ENCODE results near the gene ABLIM1. TPM values are rescaled to one million over a fixed set of nuclear protein-coding genes. Genes with fewer than 3 reads are reported as not detected.
A peak's percentile ranks its signal among the peaks of the same experiment; 100 is the strongest.

ABLIM1 gene
- polyA plus RNA-seq, 4 donors = 25.7 to 59.8 (median 36.8) TPM

- Histone ChIP-seq H3K4me3 (ENCODE audit: low read depth in 1 of 3, low read length in 3 of 3) (no peak overlapping the region), H3K27me3 (ENCODE audit: control insufficient read depth in 3 of 3, insufficient read depth in 3 of 3, low read length in 3 of 3) (no peaks in the 10 kb centered on the region), H3K9me3 (ENCODE audit: control insufficient read depth in 2 of 2, insufficient read depth in 1 of 2, low read depth in 1 of 2, low read length in 1 of 2) (peaks cover 0 to 4% of the 10 kb centered on the region in 2 donors), H3K27ac (ENCODE audit: low read depth in 1 of 3, low read length in 2 of 3) (peak overlapping the region; percentile 71 to 92 (median 73)), H3K4me1 (ENCODE audit: control insufficient read depth in 3 of 3, insufficient read depth in 2 of 3, low read depth in 1 of 3, low read length in 2 of 3) (peaks cover 12 to 27% (median 25%) of the 10 kb centered on the region in 3 donors), H3K36me3 (ENCODE audit: control insufficient read depth in 3 of 3, insufficient read depth in 2 of 3, low read depth in 1 of 3, low read length in 3 of 3) (peaks cover 0 to 6% (median 0%) of the 10 kb centered on the region in 3 donors)
- WGBS, 3 donors = 16 to 33% (median 33%) methylated on average over 4 of the region's 4 CpGs
- FAIRE-seq (no peak), DNase-seq (peak; percentile 59 to 81)
Measured at GRCh38 chr10:114520453-114520852, 137.6 kb downstream of the ABLIM1 start.

- Histone ChIP-seq H3K4me1 (ENCODE audit: control insufficient read depth in 3 of 3, insufficient read depth in 2 of 3, low read depth in 1 of 3, low read length in 2 of 3) (peaks cover 12 to 24% (median 21%) of the 10 kb centered on the region in 3 donors), H3K27me3 (ENCODE audit: control insufficient read depth in 3 of 3, insufficient read depth in 3 of 3, low read length in 3 of 3) (no peaks in the 10 kb centered on the region), H3K9me3 (ENCODE audit: control insufficient read depth in 2 of 2, insufficient read depth in 1 of 2, low read depth in 1 of 2, low read length in 1 of 2) (peaks cover 0 to 4% of the 10 kb centered on the region in 2 donors), H3K27ac (ENCODE audit: low read depth in 1 of 3, low read length in 2 of 3) (peak overlapping the region; percentile 71 to 92 (median 73)), H3K4me3 (ENCODE audit: low read depth in 1 of 3, low read length in 3 of 3) (no peak overlapping the region), H3K36me3 (ENCODE audit: control insufficient read depth in 3 of 3, insufficient read depth in 2 of 3, low read depth in 1 of 3, low read length in 3 of 3) (peaks cover 0 to 6% (median 0%) of the 10 kb centered on the region in 3 donors)
- WGBS, 3 donors = 49 to 75% (median 74%) methylated on average over 2 of the region's 2 CpGs
- DNase-seq (peak; percentile 38 to 44), FAIRE-seq (no peak)
Measured at GRCh38 chr10:114519756-114520293, 138.2 kb downstream of the ABLIM1 start.

- peaks cover 0 to 4% of the 10 kb centered on the region in 2 donors for H3K9me3 ChIP-seq (ENCODE audit: control insufficient read depth in 2 of 2, insufficient read depth in 1 of 2, low read depth in 1 of 2, low read length in 1 of 2)
- H3K27me3 ChIP-seq (ENCODE audit: control insufficient read depth in 3 of 3, insufficient read depth in 3 of 3, low read length in 3 of 3) = no peaks in the 10 kb centered on the region
- 15 to 57% (median 53%) methylated on average over 5 of the region's 5 CpGs for WGBS, 3 donors
- H3K4me1 ChIP-seq (ENCODE audit: control insufficient read depth in 3 of 3, insufficient read depth in 2 of 3, low read depth in 1 of 3, low read length in 2 of 3) = peaks cover 10 to 21% (median 20%) of the 10 kb centered on the region in 3 donors
- no peak overlapping the region for H3K4me3 ChIP-seq (ENCODE audit: low read depth in 1 of 3, low read length in 3 of 3)
- no peak for FAIRE-seq
- H3K36me3 ChIP-seq (ENCODE audit: control insufficient read depth in 3 of 3, insufficient read depth in 2 of 3, low read depth in 1 of 3, low read length in 3 of 3) = peaks cover 0 to 6% (median 0%) of the 10 kb centered on the region in 3 donors
- peak; percentile 68 to 95 for DNase-seq
- H3K27ac ChIP-seq (ENCODE audit: low read depth in 1 of 3, low read length in 2 of 3) = peak overlapping the region; percentile 71 to 92 (median 73)
Measured at GRCh38 chr10:114519306-114519669, 138.8 kb downstream of the ABLIM1 start.

- Histone ChIP-seq H3K27ac (ENCODE audit: low read depth in 1 of 3, low read length in 2 of 3) (peak overlapping the region; percentile 71 to 92 (median 73)), H3K36me3 (ENCODE audit: control insufficient read depth in 3 of 3, insufficient read depth in 2 of 3, low read depth in 1 of 3, low read length in 3 of 3) (peaks cover 0 to 6% (median 0%) of the 10 kb centered on the region in 3 donors), H3K27me3 (ENCODE audit: control insufficient read depth in 3 of 3, insufficient read depth in 3 of 3, low read length in 3 of 3) (no peaks in the 10 kb centered on the region), H3K4me3 (ENCODE audit: low read depth in 1 of 3, low read length in 3 of 3) (no peak overlapping the region), H3K4me1 (ENCODE audit: control insufficient read depth in 3 of 3, insufficient read depth in 2 of 3, low read depth in 1 of 3, low read length in 2 of 3) (peaks cover 10 to 19% (median 17%) of the 10 kb centered on the region in 3 donors), H3K9me3 (ENCODE audit: control insufficient read depth in 2 of 2, insufficient read depth in 1 of 2, low read depth in 1 of 2, low read length in 1 of 2) (peaks cover 0 to 4% of the 10 kb centered on the region in 2 donors)
- DNase-seq = peak in 1 of 2 donors; percentile 19
- FAIRE-seq = no peak
- WGBS, 3 donors = 48 to 74% (median 67%) methylated on average over 4 of the region's 4 CpGs
Measured at GRCh38 chr10:114518401-114519305, 139.4 kb downstream of the ABLIM1 start.

- H3K9me3 ChIP-seq (ENCODE audit: control insufficient read depth in 2 of 2, insufficient read depth in 1 of 2, low read depth in 1 of 2, low read length in 1 of 2) = peaks cover 0 to 4% of the 10 kb centered on the region in 2 donors
- H3K27me3 ChIP-seq (ENCODE audit: control insufficient read depth in 3 of 3, insufficient read depth in 3 of 3, low read length in 3 of 3) = no peaks in the 10 kb centered on the region
- FAIRE-seq (no peak), DNase-seq (no peak)
- peaks cover 9 to 19% (median 17%) of the 10 kb centered on the region in 3 donors for H3K4me1 ChIP-seq (ENCODE audit: control insufficient read depth in 3 of 3, insufficient read depth in 2 of 3, low read depth in 1 of 3, low read length in 2 of 3)
- no peak overlapping the region for H3K4me3 ChIP-seq (ENCODE audit: low read depth in 1 of 3, low read length in 3 of 3)
- peaks cover 0 to 6% (median 0%) of the 10 kb centered on the region in 3 donors for H3K36me3 ChIP-seq (ENCODE audit: control insufficient read depth in 3 of 3, insufficient read depth in 2 of 3, low read depth in 1 of 3, low read length in 3 of 3)
- 85 to 94% (median 92%) methylated on average over 14 of the region's 14 CpGs for WGBS, 3 donors
- no peak overlapping the region for H3K27ac ChIP-seq (ENCODE audit: low read depth in 1 of 3, low read length in 2 of 3)
Measured at GRCh38 chr10:114517368-114518250, 140.5 kb downstream of the ABLIM1 start.

- Histone ChIP-seq H3K27me3 (ENCODE audit: control insufficient read depth in 3 of 3, insufficient read depth in 3 of 3, low read length in 3 of 3) (no peaks in the 10 kb centered on the region), H3K36me3 (ENCODE audit: control insufficient read depth in 3 of 3, insufficient read depth in 2 of 3, low read depth in 1 of 3, low read length in 3 of 3) (peaks cover 0 to 6% (median 0%) of the 10 kb centered on the region in 3 donors), H3K4me3 (ENCODE audit: low read depth in 1 of 3, low read length in 3 of 3) (no peak overlapping the region), H3K4me1 (ENCODE audit: control insufficient read depth in 3 of 3, insufficient read depth in 2 of 3, low read depth in 1 of 3, low read length in 2 of 3) (peaks cover 8 to 17% (median 13%) of the 10 kb centered on the region in 3 donors), H3K9me3 (ENCODE audit: control insufficient read depth in 2 of 2, insufficient read depth in 1 of 2, low read depth in 1 of 2, low read length in 1 of 2) (peaks cover 0 to 4% of the 10 kb centered on the region in 2 donors), H3K27ac (ENCODE audit: low read depth in 1 of 3, low read length in 2 of 3) (no peak overlapping the region)
- no peak for FAIRE-seq
- no peak for DNase-seq
- 77 to 94% (median 93%) methylated on average over 3 of the region's 3 CpGs for WGBS, 3 donors
Measured at GRCh38 chr10:114516356-114516755, 141.7 kb downstream of the ABLIM1 start.

GRCh38 chr10:114515298-114515914 is 142.7 kb downstream of the ABLIM1 start:
- peaks cover 0 to 6% (median 0%) of the 10 kb centered on the region in 3 donors for H3K36me3 ChIP-seq (ENCODE audit: control insufficient read depth in 3 of 3, insufficient read depth in 2 of 3, low read depth in 1 of 3, low read length in 3 of 3)
- WGBS, 3 donors = 86 to 90% (median 87%) methylated on average over 6 of the region's 6 CpGs
- H3K27me3 ChIP-seq (ENCODE audit: control insufficient read depth in 3 of 3, insufficient read depth in 3 of 3, low read length in 3 of 3) = no peaks in the 10 kb centered on the region
- no peak for FAIRE-seq
- no peak overlapping the region for H3K4me3 ChIP-seq (ENCODE audit: low read depth in 1 of 3, low read length in 3 of 3)
- DNase-seq = no peak
- H3K9me3 ChIP-seq (ENCODE audit: control insufficient read depth in 2 of 2, insufficient read depth in 1 of 2, low read depth in 1 of 2, low read length in 1 of 2) = no peaks in the 10 kb centered on the region
- H3K4me1 ChIP-seq (ENCODE audit: control insufficient read depth in 3 of 3, insufficient read depth in 2 of 3, low read depth in 1 of 3, low read length in 2 of 3) = peaks cover 6 to 17% (median 11%) of the 10 kb centered on the region in 3 donors
- H3K27ac ChIP-seq (ENCODE audit: low read depth in 1 of 3, low read length in 2 of 3) = no peak overlapping the region

Data from small intestine (tissue), 7 donors.